Measurements from ENCODE around the gene MN1.

The MN1 gene

DNA sequence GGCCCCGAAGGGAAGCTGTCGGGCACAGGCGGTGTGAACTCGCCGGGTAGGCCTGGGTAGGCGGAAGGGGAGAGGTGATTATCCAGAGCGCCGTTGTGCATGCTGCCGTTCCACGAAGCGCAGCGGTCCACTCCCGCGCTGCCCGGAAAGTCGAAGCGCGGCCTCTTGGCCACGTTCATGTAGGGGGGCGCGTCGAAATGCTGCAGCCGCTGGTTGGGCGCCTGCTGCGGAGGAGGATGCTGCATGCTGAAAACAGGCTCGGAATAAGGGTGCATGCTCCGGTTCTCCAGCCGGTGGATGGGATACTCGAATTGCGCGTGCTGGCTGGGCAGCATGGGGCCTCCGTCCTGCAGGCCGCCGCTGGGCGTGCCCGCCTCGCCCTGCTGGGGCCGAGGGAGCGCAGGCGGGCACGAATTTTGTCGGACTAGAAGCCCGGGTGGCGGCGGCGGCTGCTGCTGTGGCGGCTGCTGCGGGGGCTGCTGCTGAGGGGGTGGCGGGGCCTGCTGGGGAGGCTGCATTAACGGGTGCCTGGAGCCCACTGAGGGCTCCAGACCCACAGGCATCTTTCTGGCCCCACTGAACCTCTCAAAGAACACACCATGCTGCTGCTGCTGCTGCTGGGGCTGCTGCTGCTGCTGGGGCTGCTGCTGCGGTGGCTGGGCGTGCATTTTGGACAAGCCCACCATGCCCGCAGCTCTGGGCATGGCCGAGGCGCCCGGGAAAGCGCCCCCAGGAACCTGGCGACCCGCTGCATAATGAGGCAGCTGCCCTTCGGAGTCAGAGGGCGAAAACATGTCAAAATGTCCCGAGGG is 2.3 kb downstream of the MN1 start:
- no peak for DNase-seq

DNA sequence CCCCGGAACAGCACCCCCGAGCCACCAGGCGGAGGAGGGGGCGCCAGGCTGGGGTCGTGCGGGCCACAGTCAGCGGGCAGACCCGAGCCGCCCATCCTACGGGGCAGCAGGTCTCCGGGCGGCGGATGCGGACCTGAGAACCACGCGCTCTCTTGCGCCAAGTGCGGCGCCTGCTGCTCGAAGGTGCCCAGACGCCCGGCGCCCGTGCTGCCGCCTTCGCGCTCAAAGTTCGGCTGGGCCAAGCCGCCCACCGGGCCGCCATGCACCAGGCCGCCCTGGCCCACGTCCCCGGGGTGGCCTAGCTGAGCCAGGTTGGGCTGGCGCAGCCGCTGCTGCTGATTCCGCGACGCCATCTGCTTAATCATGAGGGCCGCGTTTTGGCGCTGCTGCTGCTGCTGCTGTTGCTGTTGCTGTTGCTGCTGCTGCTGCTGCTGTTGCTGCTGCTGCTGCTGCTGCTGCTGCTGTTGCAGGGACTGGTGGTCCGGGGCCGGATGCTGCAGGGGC is 3.0 kb downstream of the MN1 start:
- DNase-seq, result no peak

DNA sequence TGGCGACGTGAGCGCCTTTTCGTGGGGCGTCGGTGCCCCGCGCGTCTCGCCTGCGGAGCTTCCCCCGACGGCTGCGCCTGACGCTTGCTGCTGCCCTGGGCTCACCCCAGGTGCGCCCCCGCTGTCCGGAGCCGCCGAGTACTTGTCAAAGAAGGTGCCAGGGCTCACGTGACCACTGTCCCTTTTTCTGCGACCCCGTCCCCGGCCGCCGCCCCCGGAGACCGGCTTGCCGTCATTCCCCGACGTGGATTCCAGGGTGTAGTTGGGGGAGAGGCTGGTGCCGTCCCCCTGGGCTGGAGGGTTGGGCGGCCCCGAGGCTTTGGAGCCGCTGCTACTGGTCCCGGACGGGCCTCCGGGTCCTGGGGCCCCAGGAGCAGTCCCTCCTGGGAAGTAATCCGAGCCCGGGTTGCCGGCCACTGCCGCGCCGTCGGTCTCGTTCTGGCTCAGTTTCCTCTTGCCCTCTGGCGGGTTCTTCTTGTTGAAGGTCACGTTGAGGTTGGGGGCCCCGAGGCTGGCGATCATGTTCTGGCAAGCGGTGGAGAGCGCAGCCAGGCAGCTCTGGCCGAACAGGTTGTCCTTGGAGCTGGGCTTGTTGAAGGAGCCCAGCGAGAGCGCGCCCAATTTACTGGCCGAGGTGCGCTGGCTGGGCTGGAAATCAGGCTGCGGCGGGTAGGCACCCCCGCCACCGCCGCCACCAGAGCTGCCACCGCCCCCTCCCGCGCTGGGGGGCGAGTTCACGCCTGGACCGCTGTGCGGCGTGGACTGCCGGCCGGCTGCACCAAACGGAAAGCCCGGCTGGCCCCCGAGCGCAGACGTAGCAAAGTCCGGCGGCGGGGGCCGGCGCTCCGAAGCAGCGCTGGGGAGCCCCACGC is 3.8 kb downstream of the MN1 start:
- no peak for DNase-seq

DNA sequence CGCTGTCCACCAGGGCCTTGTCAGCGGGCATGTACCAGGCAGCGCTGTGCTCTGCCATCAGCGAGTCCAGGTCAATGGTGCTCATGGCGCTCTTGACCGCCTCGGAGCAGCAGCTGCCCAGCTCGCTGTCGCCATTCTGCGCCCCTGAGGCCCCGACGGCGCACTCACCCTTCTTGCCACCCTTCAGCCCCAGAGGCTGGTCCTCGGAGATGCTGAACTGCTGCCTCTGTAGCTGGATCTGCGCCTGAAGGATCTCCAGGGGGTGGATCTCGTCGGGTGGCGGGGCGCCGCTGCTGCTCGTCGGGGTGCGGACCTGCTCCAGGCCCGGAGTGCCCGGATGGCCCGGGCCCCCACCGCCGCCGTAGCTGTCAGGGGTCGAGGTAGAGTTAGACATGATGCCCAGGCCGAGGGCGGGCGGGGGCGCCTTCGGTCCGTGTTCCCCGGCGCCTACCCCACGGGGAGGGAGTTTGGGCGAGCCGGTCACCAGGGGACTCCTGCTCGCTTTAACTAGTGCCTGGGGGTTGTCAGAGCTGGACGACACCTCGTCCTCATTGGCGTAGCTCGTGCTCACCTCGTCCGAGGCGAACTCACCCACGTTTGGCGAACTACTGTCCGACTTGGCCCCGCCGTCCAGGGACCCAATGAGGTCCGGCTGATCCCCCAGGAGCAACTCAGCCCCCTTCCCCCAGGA is 4.6 kb downstream of the MN1 start:
- DNase-seq, result no peak

DNA sequence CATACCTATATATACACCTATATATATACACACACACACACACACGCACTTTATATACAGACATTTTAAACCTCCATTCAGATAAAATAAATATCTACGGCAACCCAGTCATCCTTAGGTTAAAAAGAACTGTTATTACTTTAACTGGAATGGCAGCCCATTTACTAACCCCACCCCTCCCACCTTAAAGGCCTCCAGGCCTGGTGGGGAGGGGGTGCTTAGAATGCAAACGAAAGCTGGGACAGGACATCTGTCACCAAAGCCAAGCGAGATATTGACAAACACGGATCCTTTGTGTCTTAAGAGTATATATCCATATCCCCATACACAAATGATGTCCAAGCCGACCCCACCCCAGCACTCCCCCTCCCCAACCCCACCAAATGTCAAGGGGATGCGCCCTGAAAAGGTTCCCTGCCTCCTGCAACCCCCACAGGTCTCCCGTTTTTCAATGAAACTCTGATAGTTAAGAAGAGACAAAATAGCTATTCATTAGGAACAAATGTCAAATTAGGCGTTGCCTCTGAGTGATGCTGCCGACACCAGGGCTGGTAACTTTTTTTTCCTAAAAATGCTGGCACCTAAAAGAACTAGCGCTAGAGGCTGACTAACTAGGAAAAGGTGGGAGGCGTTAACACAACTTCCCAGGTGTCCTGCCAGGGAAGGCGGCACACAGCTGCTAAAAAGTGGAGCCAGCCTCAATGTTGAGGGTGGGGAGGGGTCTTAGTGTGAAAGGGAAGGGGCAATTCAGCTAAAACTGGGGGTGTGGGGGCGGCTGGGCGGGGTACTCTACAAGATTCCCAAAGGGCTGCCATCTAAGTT is 5.6 kb downstream of the MN1 start:
- DNase-seq, result no peak

DNA sequence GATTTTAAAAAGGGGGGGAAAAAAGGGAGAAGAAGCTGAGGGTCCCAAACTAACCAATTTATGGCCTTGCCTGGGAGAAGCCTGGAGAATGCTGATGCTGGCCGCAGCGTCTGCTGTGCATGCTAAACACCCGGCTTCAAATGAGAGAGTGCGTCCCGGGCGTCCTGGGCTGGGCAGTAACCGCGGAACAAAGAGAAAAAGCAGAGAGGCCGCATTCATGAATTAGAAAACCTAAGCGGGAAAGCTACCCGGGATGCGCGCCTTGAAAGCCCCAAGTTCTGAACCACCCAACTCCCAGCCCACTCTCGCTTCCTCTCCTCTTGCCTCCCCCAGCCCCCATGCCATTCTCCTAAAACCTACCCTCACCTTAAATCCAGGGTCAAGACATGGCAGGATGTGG is 6.5 kb downstream of the MN1 start:
- DNase-seq, result no peak

DNA sequence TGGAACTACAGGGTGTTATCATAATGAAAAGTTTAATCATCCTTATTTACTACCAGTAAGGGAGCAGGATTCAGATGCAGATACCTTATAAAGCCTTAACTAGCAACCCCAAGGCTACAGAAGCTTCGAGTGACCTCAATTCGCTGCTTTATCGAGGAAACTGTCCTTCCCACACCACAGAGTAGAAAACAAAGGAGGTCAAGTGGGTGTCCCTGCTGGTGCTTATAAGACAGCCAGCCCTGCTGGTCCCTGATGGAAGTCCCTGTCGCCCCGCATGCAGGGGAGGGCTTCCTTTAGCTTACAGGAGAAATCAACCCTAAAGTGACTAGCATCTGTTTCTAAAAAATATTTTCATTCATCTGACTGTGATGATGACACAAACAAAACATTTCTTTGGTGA is 7.3 kb downstream of the MN1 start:
- DNase-seq, result no peak

DNA sequence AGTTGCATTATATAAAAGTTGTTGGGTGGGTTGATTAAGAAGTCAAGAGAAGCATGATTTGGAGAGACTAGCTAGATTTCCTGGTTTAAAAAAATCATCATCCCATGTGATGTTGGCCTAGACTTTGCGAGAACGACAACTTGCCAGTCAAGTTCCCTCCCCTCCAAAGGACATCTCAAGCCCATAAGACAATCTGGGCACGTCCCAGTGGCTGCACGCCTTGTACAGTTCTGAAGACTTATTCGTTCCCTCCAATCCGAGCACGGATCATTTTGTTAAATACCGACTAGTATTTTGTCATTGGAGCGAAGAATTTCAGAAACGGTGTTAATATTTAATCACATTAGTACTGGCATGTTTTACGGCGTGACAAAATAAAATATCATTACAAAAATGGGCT is 8.0 kb downstream of the MN1 start:
- DNase-seq, result no peak

DNA sequence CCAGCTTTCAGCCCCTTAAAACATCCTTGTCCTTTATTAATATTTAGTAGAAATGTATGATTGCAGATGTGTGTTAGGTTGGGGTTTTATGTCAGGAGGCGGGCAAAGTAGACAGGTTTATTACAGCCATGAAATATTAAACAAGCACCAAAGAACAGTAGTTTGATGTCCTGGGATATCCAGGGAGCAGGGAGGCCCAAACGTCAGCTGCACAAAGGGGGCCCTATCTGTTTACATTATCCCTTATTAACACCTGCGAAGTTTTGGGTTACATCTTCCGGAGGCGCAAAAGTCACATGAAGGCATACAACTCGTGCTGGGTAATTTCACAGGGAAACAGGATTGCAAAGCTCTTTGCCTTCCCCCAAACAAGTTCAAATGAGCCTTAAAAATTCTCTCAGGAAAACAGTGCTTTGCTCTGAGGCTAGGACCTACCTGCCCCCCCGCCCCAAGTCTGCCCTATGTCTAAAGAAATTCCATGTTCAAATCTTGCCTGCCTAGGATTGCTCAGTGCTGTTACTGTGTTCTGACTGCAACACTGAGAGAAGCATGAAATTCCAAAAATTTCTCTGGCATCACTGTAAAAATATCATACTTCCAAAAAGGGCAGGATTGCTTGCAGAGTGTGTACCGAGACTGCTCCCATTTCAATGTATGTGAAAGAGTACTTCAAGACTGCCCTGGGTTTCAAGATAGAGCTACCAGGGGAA is 8.9 kb downstream of the MN1 start:
- no peak for DNase-seq

DNA sequence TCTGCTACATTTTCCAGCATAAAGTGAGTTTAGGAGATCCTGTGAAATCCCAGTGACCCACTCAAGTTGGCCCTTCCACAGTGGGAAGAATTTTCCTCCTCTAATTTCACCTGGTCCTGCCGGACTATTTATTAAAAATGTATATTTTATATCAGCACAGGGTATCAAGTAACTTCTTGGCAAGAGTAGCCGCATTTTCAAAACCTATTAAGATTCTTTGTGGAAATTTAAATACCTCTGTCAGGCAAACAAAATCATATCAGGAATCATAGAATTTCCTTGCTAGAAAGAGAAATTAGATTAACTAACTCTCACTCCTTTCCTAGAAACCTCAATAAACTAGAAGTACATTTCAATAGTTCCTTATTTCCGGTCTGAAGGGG is 9.7 kb downstream of the MN1 start:
- no peak for DNase-seq

DNA sequence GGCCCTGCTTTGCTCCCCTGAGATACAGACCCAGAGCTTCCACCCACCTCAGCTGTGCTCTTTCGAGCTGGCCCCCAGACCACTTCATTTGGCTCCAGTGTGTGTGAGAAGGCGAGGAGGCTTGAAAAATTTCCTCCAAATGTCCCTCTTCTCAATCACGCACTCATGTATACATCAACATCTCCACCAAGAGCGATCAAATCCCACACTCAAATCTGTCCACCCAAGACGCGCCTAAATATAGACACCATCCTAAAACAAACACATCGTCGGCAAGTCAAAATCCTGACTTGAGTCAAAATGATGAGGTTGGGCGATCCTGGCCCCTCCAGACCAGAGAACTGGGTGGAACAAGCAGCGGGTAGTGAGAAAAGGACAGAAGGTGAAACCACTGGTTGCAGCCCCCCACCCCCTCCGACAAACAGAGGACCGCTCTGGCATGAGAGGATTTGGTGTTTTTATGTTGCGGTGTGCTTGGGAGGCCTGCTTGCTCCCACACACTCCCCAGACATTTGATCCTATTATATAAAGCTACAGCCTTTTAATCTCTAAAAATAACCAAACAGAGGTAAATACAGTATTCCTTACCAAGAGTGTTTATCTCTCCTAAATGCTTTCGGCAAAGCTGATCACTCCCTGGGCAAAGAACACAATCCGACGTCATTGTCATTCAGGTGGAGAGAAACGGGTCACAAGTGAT is 10.2 kb downstream of the MN1 start:
- no peak for DNase-seq

DNA sequence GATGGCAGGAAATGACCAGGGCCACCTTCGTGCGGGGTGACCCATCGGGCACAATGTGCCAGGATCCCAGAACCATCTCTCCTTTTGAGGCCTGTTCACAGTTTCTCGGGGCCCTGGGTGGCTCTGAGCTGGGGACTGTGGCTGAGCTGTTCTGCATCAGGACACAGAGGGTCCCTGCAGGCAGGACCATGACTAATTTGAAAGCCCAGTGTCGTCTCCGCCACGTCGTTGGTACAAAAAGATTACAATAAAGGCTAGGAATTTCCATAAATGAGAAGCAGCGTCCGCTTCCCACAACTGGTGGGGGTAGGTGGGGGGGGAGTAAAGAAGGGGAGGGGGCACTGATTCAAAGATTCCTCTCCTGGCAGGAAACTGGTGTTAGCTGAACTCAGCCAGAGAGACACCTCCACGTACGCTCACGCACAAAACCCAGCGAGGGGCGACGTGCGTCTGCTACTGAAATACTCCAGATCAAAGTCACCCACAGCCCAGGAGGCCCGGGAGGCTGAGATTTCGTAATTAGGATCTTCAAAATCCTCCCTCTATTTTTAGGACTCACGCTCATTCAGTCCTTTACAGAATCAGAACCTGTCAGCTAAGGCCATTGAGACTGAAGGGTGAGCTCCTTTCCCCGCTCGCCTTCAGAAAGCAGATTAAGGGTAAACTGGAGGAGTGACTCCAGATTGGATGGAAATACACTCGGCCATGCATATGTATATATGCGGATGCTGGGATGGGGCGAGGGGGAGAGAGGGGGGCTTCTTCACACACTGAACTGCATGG is 11.0 kb downstream of the MN1 start:
- DNase-seq, result no peak

DNA sequence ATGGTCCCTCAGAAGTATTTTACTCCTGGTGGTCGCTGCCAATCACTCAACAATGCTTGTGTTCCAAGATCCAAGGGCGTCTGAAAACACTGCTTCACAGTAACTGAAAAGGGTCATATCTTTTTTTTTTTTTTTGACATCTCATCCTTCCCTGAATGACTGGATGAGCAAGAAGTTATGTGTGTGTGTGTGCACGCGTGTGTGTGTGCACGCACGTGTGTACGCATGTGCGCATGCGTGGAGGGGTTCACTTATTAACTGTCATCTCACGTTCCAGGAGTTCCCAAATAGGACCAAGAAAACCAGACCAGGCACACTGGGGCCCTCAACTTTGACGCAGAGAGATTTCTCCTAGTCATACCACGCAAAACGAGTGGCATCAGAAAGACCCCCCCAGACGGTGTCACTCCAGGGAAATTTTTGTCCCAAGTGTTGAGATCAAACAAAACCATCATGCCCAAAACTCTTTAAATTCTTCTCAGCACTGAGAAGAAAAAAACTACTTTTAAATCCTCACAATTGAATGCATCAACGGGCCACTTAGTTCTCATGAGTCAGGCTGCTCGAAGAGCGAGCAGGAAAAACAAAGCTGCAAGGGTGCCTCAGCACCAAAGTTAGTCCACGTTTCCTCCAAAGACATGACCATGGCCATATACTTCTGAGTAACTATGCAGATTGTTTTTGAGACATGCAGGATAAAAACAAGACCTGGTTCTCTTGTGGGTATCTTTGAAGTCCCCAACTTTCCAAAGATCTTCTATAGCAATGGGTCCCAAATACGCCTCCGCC is 12.9 kb downstream of the MN1 start:
- DNase-seq, result no peak

DNA sequence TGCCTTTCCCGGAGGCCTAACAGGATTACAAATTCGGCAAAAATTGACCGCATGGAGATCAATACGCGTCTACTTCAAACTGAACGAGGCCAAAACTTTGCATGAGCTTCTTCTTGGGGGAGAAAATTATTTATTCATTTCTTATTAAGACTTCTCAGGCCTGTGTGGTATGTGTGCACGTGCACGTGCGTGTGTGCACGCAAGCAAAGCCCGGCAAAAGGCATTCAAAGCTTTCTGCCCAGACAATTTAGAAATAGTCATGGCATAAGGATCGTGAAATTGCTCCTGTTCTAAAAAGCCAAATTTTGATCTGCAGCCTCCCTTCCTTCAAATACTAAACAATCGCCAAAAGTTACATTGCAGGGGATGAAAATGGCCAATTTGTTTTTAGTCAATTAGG is 14.6 kb downstream of the MN1 start:
- DNase-seq, result no peak

DNA sequence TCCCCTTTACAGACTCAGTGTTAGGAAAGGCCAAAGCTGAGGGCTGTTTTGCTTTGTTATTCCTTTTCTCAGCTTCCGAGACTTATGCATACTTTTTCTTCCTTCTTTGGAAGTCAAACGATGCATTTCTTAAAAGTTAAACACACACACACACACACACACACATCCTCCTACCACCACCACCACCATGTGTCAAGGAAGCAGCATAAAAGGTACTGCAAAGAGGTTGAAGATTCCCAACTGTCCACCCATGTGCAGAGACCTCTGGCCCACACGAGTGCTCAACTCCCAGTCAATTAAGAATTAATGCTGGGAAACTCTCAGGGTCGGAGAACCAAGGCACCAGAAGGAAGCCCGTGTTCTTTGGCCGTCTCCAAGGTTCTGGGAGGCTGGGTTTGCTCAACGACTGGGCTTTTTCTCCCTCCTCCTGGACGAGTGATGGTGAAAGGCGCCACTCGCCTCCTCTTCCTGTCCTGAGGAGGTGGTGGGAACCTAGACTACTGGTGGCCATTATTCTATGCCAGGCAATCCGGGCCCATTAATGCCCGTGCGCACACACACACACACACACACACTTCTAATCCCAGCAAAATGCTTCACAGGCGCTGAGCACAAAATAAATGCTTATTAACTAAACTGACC is 15.1 kb downstream of the MN1 start:
- DNase-seq, result no peak

DNA sequence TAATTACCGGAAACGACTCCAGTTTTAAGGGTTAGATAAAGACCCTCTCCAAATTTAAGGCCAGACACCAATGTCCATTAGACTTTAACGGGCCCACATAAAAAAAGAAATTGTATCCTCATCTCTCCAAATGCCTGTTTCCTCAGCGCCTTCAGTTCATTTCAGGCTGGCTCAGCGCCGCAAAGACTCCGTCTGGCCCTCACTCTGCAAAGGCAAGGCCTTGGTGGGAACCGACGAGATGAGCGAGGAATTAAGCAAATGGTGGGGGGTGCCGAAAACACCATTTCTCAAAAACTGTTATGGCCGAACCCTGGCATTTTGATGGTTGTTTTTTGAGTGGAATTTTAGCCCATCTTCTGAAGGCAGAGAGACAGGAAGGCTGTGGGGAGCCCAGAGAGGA is 15.7 kb downstream of the MN1 start:
- DNase-seq, result no peak

DNA sequence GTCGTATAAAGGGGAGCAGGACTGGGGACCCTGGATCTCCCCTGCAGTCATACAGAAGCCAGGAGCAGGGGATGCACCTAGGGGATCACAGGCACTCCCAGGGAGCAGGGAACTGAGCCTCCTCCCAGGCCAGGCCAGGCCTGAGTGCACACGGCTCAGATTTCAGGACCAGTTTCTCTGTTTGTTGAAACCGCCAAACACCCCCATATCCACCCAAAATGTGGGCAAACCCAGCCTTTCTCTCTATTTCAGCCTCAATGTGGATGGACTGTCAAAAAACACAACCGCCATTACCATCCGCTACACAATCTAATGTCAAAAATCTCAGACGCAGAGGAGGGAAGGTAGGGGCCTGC is 17.5 kb downstream of the MN1 start:
- DNase-seq, result no peak

DNA sequence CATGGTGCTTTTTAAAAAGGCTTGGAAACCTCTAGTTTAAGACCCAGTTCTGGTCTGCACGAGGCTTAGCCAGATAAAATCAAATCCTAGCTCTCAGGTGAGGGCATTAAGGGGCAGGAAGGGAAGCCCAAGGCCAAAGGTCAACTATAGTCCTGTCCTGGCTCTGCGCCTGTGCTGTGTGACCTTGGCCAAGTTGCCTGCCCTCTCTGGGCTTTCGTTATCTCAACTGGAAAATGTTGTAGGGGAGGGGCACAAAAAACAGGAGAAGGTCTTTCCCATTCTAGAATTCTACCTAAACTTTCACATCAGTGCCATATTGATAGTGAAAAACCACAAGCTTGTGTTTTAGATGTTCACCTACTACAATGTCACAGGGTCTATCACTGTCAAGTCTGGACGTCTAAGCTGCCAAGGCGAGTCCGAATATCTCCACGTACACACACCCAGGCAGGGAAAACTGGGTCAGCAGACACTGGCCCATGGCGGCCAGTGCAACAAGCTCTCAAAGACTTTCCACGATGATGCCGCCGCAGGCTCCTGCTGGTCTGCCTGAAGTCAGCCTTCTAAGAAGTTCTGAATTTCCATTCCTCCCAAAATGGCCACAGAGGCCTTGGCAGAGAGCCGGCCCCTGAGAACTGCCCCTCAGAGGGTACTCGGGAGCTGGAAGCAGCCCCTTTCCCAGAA is 18.0 kb downstream of the MN1 start:
- DNase-seq, result no peak

DNA sequence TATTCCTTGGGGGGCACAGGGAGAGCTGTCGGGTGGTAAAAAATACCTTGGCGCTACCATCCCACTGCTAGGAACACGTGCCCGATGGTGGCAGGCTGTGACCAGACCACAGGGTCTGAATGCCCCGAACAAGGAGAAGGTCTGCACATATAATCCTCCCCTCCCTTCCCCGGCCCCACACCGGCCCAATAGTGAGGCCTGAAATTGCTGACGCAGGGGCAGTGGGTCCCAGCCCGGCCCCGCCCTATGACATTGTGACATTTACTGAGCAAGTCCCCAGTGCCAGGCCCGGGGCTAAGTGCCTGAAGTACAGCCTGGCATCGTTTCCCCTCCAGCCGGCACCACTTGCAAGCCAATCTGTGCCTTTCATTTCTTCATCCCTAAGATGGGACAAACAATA is 19.5 kb downstream of the MN1 start:
- no peak for DNase-seq

Data from stimulated activated CD4-positive, alpha-beta T cell treated with anti-CD3 and anti-CD28 coated beads, Interleukin-2, amount 100 ng/mL, for 48 hours (primary cell).